GM18867 (cell line): ENCODE measurements around the gene RNF187.

Experiments
- ATAC-seq: cut with Tn5 transposase; IDR thresholded peaks from one replicate; pipeline ENCODE4 v1.9.1; 2021; ENCODE audit warnings: mild to moderate bottlenecking, moderate library complexity; ENCODE audit not compliant: unreplicated experiment

RNF187 gene

GRCh38 chr1:228542981-228543380 is 55.8 kb downstream of the RNF187 start:
- ATAC-seq, result no peak

DNA sequence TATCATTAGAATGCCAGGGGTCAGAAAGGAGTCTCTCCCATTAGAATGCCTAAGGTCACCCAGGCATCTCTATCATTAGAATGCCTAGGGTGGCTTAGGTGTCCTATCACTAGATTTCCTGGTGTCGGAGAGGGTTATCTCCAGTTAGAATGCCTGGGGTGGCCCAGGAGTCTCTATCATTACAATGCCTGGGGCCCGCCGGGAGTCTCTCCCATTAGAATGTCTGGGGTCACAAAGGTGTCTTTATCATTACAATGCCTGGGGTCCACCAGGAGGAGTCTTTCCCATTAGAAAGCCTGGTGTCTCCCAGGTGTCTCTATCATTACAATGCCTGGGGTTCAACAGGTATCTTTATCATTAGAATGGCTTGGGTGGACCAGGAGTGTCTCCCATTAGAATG is 56.2 kb downstream of the RNF187 start:
- ATAC-seq, result no peak

GRCh38 chr1:228544021-228544850 is 57.1 kb downstream of the RNF187 start:
- no peak for ATAC-seq

DNA sequence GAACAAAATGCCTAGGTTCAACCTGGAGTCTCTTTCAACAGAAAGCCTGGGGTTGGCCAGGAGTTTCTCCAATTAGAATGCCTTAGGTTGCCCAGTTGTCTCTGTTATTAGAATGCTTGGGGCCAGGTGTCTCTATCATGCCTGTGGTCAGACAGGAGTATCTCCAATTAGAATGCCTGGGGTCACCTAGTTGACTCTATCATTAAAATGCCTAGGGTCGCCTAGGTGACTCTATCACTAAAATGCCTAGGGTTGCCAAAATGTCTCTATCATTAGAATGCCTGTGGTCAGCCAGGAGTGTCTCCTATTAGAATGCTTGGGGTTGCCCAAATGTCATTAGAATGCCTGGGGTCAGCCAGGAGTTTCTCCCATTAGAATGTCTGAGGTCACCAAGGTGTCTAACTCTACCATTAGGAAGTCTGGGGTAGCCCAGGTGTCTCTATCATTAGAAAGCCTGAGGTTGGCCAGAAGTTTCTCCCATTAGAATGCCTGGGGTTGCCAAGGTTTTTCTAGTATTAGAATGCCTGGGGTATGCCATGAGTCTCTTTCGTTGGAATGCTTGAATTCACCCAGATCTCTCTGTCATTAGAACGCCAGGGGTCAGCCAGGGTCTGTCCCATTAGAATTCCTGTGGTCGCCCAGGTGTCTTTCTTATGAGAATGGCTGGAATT is 57.9 kb downstream of the RNF187 start:
- no peak for ATAC-seq
